ENCODE results near the gene VWA2.

DNA sequence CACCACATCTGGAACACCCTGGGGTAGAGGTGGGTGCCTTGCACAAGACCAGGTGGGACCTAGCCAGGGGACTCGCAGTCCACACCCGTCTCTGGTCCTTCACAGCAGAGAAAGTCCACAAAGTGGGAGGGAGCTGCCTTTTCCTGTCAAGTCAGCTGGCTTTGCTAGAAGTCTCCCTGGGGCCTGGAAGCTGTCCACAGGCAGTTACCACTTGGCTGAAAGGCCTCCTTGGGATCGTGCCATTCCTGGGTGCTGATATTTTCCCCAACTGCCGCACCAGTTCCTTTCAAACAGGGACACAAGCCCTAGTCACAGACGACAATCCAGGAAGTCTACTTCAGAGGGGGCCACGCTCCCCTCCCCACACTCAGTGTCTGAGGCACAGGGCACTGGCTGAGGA, 89.8 kb downstream of the VWA2 start:
- TF ChIP-seq ZFX (IDR thresholded peaks at IDR 0.05) = no peak
- TF ChIP-seq, protein P1, sequence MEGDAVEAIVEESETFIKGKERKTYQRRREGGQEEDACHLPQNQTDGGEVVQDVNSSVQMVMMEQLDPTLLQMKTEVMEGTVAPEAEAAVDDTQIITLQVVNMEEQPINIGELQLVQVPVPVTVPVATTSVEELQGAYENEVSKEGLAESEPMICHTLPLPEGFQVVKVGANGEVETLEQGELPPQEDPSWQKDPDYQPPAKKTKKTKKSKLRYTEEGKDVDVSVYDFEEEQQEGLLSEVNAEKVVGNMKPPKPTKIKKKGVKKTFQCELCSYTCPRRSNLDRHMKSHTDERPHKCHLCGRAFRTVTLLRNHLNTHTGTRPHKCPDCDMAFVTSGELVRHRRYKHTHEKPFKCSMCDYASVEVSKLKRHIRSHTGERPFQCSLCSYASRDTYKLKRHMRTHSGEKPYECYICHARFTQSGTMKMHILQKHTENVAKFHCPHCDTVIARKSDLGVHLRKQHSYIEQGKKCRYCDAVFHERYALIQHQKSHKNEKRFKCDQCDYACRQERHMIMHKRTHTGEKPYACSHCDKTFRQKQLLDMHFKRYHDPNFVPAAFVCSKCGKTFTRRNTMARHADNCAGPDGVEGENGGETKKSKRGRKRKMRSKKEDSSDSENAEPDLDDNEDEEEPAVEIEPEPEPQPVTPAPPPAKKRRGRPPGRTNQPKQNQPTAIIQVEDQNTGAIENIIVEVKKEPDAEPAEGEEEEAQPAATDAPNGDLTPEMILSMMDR (conservative IDR thresholded peaks at IDR 0.05) = no peak

Measured in C4-2B (cell line).